H1 (cell line): Measurements from ENCODE around the gene PPFIBP2. TPM values are rescaled to one million over a fixed set of nuclear protein-coding genes. Genes with fewer than 3 reads are reported as not detected.

Experiments
- polyA plus RNA-seq, 7 experiments: library from polyadenylated mRNA; depleted of rRNA in 3 of 7; stranded (reverse) in 5 of 7; unstranded in 2 of 7; fragments of >200 nt in 5 of 7; fragments of 200-250 nt in 2 of 7; gene quantifications; 1 replicate in 5 of 7; 2 replicates in 1 of 7; 4 replicates in 1 of 7; pipeline versions ENCODE4 v1.2.1 to v1.2.3, GENCODE V29; 2011 to 2013; ENCODE audit warnings: missing spikeins in 2 of 7, mixed read lengths in 2 of 7
- total RNA-seq: library from RNA; stranded (reverse); fragmentation: NEBNext Ultra II Directional; extraction: Animal tissue kit (Norgen Biotek cat#: 25700); gene quantifications from 2 replicates; pipeline ENCODE4 v1.2.1, GENCODE V29; 2021
- TF ChIP-seq, protein P1 (sequence below): IDR thresholded peaks from 2 replicates; pipeline ENCODE4 v1.6.1; 2011; ENCODE audit warnings: low read length, improper control_type of control experiment

The PPFIBP2 gene
- total and polyA plus RNA-seq, 2 of the 8 experiments (the other 6 are each of a cell fraction or from before 2014, with no cell fraction given), result 5.5 to 9.8 TPM

DNA sequence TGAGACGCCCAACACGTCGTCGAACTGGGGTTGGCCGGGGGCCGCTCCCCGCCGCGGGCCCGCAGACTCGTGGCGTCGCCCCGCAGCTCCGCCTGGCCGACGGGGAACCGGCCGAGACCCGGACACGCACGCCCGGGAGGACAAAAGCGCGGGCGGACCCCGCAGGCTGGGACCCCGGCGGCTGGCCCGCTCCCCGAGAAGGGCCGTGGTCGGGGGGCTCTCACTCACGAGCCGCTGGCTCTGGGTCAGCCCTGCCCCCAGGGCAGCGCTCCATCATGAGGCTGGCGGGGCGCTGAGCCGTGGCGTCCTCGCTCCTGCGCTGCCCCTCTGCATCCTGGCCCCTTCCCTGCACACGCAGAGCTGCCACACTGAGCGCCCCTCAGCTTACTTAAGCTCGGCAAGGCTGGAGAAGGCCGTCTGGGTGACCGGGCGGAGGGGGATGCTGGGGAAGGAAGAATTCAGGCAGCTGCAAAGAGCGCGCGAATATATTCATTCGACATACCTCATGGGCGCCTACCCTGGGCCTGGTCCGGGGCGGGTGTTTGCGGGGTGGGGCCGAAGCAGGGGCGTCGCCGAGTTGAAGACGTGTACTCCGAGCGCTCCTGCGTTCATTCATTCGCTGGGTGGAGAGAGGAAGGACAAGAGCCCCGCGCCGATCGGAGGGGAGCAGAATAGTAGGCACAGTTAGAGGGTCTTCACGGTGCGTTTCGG, 160.1 kb downstream of the PPFIBP2 start (continued):
- TF ChIP-seq, protein P1, sequence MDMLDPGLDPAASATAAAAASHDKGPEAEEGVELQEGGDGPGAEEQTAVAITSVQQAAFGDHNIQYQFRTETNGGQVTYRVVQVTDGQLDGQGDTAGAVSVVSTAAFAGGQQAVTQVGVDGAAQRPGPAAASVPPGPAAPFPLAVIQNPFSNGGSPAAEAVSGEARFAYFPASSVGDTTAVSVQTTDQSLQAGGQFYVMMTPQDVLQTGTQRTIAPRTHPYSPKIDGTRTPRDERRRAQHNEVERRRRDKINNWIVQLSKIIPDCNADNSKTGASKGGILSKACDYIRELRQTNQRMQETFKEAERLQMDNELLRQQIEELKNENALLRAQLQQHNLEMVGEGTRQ, result no peak
- TF ChIP-seq, all 59 proteins: peak for 16
